Bronchial epithelial cell (primary cell): ENCODE data around the gene CACNA2D3. TPM values are rescaled to one million over a fixed set of nuclear protein-coding genes. Genes with fewer than 3 reads are reported as not detected.

Experiments
- DNase-seq: peaks from one replicate; pipeline ENCODE4 v3.0.0-alpha.2; 2010; ENCODE audit warnings: low read depth
- FAIRE-seq: peaks from 2 replicates; lab custom pipeline; 2011; peaks lifted over from hg19 to GRCh38; lab: Jason Lieb, UNC
- H3K27me3 ChIP-seq: 2 replicates; pipeline ENCODE4 v1.5.1; 2011; ENCODE audit warnings: low read length; ENCODE audit not compliant: control insufficient read depth, insufficient read depth
- H3K36me3 ChIP-seq: 2 replicates; pipeline ENCODE4 v1.5.1; 2011; ENCODE audit warnings: low read length; ENCODE audit not compliant: control insufficient read depth, insufficient read depth
- H3K4me3 ChIP-seq: 2 replicates; pipeline ENCODE4 v1.5.1; 2011; ENCODE audit warnings: mild to moderate bottlenecking, low read depth, low read length, control low read depth
- total RNA-seq: library from RNA; depleted of rRNA; stranded (reverse); fragments of >200 nt; gene quantifications from 2 replicates; pipeline ENCODE4 v1.2.1, GENCODE V29; 2014
- TF ChIP-seq, protein P1 (sequence below): IDR thresholded peaks from 2 replicates; pipeline ENCODE4 v1.5.1; 2011; ENCODE audit warnings: mild to moderate bottlenecking, moderate library complexity, low read length, control low read depth, inconsistent platforms; ENCODE audit not compliant: insufficient read depth, severe bottlenecking

CACNA2D3 gene
- total RNA-seq, 1 donor from 2014 or later = not detected

DNA sequence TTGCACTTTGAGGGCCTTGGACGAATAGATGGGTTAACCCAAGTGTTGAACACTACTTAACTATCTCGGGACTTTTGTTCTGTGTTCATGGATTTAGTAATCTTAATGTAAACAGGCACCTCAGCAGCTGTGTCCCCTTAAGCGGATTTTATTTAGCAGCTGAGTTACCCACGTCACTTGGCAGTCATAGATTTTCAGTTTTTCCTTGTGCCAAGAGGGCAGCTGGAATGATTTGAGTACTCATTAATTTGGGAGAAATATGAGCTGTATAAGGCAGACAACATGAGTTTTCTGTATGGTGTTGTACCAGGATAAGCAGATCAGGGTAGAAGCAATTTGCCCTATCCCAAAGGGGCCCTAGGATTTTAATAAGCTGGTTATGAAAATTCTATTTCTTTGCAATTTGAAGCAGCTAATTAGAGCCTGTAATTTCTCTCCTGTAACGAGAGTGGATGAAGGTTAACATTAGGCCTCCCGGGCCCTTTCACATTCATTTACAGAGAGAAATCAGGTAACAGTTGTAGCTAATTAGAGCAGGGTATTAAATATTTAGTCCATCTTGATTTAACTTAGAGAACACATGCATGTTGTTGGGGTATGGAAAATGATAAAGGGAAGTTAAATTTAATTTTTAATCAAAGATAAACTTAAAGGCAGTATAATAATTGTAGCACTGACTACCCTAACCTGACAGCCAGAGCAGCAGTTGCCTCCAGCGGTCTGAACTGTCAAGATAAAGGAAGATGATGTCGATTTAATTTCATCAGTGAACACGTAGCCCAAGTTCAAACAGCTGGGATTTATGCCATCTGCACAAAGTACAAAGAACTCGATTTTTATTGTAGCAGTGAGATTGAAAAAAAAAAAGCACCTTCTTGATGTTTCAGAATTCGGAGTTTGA is 611.0 kb downstream of the CACNA2D3 start:
- no peaks in the 10 kb centered on the region for H3K36me3 ChIP-seq
- DNase-seq = no peak
- TF ChIP-seq, protein P1, sequence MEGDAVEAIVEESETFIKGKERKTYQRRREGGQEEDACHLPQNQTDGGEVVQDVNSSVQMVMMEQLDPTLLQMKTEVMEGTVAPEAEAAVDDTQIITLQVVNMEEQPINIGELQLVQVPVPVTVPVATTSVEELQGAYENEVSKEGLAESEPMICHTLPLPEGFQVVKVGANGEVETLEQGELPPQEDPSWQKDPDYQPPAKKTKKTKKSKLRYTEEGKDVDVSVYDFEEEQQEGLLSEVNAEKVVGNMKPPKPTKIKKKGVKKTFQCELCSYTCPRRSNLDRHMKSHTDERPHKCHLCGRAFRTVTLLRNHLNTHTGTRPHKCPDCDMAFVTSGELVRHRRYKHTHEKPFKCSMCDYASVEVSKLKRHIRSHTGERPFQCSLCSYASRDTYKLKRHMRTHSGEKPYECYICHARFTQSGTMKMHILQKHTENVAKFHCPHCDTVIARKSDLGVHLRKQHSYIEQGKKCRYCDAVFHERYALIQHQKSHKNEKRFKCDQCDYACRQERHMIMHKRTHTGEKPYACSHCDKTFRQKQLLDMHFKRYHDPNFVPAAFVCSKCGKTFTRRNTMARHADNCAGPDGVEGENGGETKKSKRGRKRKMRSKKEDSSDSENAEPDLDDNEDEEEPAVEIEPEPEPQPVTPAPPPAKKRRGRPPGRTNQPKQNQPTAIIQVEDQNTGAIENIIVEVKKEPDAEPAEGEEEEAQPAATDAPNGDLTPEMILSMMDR = no peak
- no peaks in the 10 kb centered on the region for H3K27me3 ChIP-seq
- no peak overlapping the region for H3K4me3 ChIP-seq
- no peak for FAIRE-seq

DNA sequence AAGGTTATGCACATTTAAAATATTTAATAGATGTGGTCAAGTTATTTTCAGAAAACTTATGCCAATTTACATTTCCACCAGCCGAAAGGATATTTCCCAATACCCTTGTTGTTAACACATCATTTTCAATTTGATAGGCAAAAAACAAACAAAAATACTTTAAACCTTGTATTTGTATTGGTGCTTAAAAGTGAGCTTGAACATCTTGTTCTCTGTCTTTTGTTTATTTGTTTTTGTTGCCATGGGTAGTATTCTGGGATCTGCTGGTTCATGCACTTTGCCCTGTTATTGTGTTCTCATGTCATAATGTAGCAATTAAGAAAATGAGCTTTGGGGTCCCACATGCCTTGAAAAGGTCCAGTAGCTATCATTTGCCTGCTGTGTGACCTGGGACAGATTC is 614.1 kb downstream of the CACNA2D3 start:
- no peak for FAIRE-seq
- H3K4me3 ChIP-seq = no peak overlapping the region
- TF ChIP-seq, protein P1 = no peak
- H3K36me3 ChIP-seq = no peaks in the 10 kb centered on the region
- no peaks in the 10 kb centered on the region for H3K27me3 ChIP-seq
- DNase-seq = no peak

DNA sequence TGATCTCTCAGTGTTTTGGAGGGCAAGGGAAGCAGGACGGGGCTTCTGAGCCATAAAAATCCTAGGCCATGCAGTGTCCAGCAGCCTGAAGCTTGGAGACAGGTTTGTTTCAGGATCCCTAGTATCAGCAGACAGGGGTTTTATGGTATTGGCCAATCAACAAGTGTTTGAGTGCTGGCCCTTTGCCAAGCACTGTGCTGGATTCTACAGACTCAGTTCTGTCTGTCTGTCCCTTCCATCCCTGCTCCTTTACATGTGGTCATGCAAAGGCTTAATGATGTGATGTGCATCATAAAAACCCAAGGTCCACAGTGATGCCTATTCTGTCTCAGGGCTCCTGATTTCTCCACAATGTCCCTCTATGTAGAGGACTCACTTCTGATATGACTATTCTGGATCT is 621.4 kb downstream of the CACNA2D3 start:
- Histone ChIP-seq H3K36me3 (no peaks in the 10 kb centered on the region), H3K27me3 (no peaks in the 10 kb centered on the region), H3K4me3 (no peak overlapping the region)
- DNase-seq (no peak), FAIRE-seq (no peak)
- TF ChIP-seq, protein P1 = no peak

DNA sequence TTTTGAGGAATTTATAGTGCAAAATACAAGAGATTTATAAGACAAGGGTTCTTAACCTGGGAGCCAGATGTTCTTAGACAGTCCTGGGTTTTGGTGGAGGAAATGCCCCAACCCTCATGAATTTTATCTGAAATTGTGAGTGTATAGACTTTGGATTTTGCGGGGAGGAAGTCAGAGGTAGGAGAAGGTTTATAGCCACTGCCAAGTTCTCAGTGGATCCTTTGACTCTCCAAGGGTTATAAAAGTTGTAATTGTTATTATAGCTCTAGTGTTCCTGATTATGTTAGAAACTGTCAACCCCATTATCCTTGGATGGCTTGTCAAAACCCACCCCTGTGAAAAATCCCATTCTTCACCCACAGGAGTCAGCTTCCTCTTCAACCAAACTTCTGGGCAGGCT is 621.9 kb downstream of the CACNA2D3 start:
- no peak for FAIRE-seq
- TF ChIP-seq, protein P1 = no peak

DNA sequence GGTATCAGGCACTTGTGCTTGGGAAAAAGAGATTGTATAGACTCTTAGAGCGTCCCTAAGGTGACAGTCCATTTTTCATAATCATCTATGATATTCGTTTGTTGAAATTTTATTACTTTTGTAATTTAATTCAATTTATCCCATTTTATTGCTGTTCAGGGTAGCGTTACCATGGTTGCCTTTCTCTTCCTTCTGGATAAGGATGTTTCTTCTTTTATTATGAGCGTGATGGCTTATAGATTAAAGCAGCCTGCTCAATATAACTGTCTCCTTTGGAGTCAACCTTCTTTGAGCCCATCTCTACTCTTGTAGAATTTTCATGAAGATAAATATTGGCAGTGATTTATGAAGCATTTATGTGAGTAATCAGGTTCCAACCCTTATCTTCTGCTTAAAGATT is 623.5 kb downstream of the CACNA2D3 start:
- TF ChIP-seq, protein P1 = no peak
- no peaks in the 10 kb centered on the region for H3K27me3 ChIP-seq
- no peak for DNase-seq
- no peak for FAIRE-seq
- no peak overlapping the region for H3K4me3 ChIP-seq
- no peaks in the 10 kb centered on the region for H3K36me3 ChIP-seq

More for the DNA sequence above, 621.9 kb downstream of the CACNA2D3 start:
- Histone ChIP-seq H3K36me3 (no peaks in the 10 kb centered on the region), H3K27me3 (no peaks in the 10 kb centered on the region), H3K4me3 (no peak overlapping the region)
- no peak for DNase-seq
